ENCODE results near the gene MIGA2.

GRCh38 chr9:129007766-129008468 is 28.5 kb upstream of the MIGA2 start:
- TF ChIP-seq CTCF (IDR thresholded peaks at IDR 0.05; ENCODE audit: insufficient read depth, low read depth, low read length) (no peak), EZH2 (IDR thresholded peaks at IDR 0.05; ENCODE audit: insufficient read depth, low read length) (no peak)

Measured in astrocyte (in vitro differentiated cells and primary cell).